CD4-positive, alpha-beta T cell treated with Interleukin-21 for 1 hour (primary cell): ENCODE measurements around the gene DKK2.

Experiments used
- DNase-seq: peaks from one replicate; pipeline ENCODE4 v3.0.0-alpha.2; 2020

DKK2 gene

GRCh38 chr4:106907216-106907615 lies 128.9 kb downstream of the DKK2 start:
- no peak for DNase-seq

GRCh38 chr4:106906728-106907127 lies 129.4 kb downstream of the DKK2 start:
- DNase-seq, result no peak

GRCh38 chr4:106898621-106899230 lies 137.4 kb downstream of the DKK2 start:
- no peak for DNase-seq

GRCh38 chr4:106893903-106894302 lies 142.2 kb downstream of the DKK2 start:
- no peak for DNase-seq

GRCh38 chr4:106893395-106893881 lies 142.7 kb downstream of the DKK2 start:
- DNase-seq, result no peak

- no peak for DNase-seq
Measured at GRCh38 chr4:106892786-106893185, 143.3 kb downstream of the DKK2 start.

GRCh38 chr4:106875340-106875739 lies 160.8 kb downstream of the DKK2 start:
- no peak for DNase-seq
